Stimulated activated CD4-positive, alpha-beta T cell treated with anti-CD3 and anti-CD28 coated beads, Interleukin-1b, Interleukin-23, amount 100 ng/mL, for 4 hours (primary cell): Measurements from ENCODE around the gene S100A3.

Source experiments
- DNase-seq, 2 donors: peaks; one replicate each; pipeline ENCODE4 v3.0.0-alpha.2; 2020; ENCODE audit warnings: low read depth in 2 of 2

The S100A3 gene

GRCh38 chr1:153510984-153511410 is 38.1 kb downstream of the S100A3 start:
- DNase-seq: peak; percentile 70 to 79

- peak; percentile 56 to 61 for DNase-seq
Measured at GRCh38 chr1:153509729-153510354, 39.2 kb downstream of the S100A3 start.

- DNase-seq: no peak
Measured at GRCh38 chr1:153509036-153509435, 40.0 kb downstream of the S100A3 start.

GRCh38 chr1:153507926-153508583 is 41.0 kb downstream of the S100A3 start:
- no peak for DNase-seq

- no peak for DNase-seq
Measured at GRCh38 chr1:153506831-153507413, 42.1 kb downstream of the S100A3 start.

- DNase-seq: no peak
Measured at GRCh38 chr1:153506386-153506785, 42.7 kb downstream of the S100A3 start.

- no peak for DNase-seq
Measured at GRCh38 chr1:153505576-153505975, 43.5 kb downstream of the S100A3 start.

- DNase-seq: no peak
Measured at GRCh38 chr1:153503766-153504165, 45.3 kb downstream of the S100A3 start.

GRCh38 chr1:153498746-153499145 is 50.3 kb downstream of the S100A3 start:
- DNase-seq: no peak
